ENCODE data around the gene AGBL1. TPM values are rescaled to one million over a fixed set of nuclear protein-coding genes. Genes with fewer than 3 reads are reported as not detected.

Gene AGBL1
- total RNA-seq, 6 experiments from 2014 or later = not detected

DNA sequence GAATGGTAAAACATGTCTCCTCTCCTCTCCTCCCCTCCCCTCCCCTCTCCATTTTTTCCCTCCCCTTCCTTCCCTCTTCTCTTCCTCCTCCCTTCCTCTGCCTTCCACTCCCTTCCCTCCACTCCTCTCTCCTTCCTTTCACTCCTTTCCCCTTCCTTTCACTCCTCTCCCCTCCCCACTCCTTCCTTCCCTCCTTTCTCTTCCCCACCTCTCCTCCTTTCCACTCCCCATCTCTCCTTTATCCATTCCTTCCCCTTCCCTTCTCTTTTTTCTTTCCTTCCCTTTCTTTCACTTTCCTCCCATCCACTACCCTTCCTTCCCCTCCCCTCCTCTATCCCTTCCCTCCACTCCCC is 621.9 kb downstream of the AGBL1 start:
- TF ChIP-seq, protein P1, sequence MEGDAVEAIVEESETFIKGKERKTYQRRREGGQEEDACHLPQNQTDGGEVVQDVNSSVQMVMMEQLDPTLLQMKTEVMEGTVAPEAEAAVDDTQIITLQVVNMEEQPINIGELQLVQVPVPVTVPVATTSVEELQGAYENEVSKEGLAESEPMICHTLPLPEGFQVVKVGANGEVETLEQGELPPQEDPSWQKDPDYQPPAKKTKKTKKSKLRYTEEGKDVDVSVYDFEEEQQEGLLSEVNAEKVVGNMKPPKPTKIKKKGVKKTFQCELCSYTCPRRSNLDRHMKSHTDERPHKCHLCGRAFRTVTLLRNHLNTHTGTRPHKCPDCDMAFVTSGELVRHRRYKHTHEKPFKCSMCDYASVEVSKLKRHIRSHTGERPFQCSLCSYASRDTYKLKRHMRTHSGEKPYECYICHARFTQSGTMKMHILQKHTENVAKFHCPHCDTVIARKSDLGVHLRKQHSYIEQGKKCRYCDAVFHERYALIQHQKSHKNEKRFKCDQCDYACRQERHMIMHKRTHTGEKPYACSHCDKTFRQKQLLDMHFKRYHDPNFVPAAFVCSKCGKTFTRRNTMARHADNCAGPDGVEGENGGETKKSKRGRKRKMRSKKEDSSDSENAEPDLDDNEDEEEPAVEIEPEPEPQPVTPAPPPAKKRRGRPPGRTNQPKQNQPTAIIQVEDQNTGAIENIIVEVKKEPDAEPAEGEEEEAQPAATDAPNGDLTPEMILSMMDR (IDR thresholded peaks at IDR 0.05) = no peak
- DNase-seq = no peak
- H3K36me3 Mint-ChIP-seq (ENCODE audit: low read depth) = no peaks in the 10 kb centered on the region
- H3K27me3 Mint-ChIP-seq (ENCODE audit: insufficient read depth) = no peaks in the 10 kb centered on the region
- H3K9me3 Mint-ChIP-seq = peaks cover 42% of the 10 kb centered on the region
- no peak overlapping the region for H3K4me3 Mint-ChIP-seq
- no peaks in the 10 kb centered on the region for H3K4me1 Mint-ChIP-seq (ENCODE audit: low read depth)
- no peak overlapping the region for H3K27ac Mint-ChIP-seq

DNA sequence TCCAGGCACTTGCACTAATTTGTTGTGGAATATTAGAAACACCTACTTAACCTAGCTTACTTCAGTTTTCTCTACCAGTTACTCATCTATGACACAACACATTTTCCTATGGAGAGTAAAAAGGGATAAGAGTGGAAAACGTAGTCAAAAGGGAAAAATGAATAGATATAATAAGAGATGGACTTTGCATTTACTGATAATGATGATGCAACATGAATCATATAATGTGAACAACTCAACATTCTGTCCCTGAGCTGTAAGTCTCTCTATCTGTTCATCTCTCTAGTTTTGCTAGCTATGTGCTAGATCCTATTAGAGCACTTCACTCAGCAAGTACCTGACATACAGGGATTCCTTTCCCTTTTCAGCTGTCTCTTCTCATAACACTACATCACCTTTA is 627.1 kb downstream of the AGBL1 start:
- no peak for DNase-seq
- Mint-ChIP-seq H3K27me3 (ENCODE audit: insufficient read depth) (no peaks in the 10 kb centered on the region), H3K36me3 (ENCODE audit: low read depth) (no peaks in the 10 kb centered on the region), H3K4me1 (ENCODE audit: low read depth) (no peaks in the 10 kb centered on the region), H3K9me3 (peaks cover 53% of the 10 kb centered on the region), H3K27ac (no peak overlapping the region), H3K4me3 (no peak overlapping the region)
- TF ChIP-seq, protein P1 (IDR thresholded peaks at IDR 0.05) = no peak

DNA sequence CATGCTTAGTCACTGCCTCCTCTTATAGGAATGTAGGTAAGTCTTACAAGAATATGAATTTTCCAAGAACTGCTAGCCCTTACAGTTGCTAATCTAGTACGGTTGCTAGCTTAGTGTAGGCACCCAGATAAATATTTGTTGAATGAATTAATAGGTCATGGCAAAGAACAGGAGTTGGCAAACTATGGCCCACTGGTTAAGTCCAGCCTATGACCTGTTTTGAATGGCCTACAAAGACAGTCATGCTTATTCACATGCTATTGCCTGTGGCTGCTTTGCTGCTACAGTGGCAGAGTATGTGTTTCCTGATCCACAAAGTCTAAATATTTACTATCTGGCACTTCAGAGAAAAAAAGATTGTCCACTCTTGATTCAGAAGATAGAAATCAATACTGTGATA is 631.8 kb downstream of the AGBL1 start:
- Mint-ChIP-seq H3K9me3 (peaks cover 52% of the 10 kb centered on the region), H3K27me3 (ENCODE audit: insufficient read depth) (no peaks in the 10 kb centered on the region), H3K4me1 (ENCODE audit: low read depth) (no peaks in the 10 kb centered on the region), H3K4me3 (no peak overlapping the region), H3K27ac (no peak overlapping the region), H3K36me3 (ENCODE audit: low read depth) (no peaks in the 10 kb centered on the region)
- DNase-seq = no peak
- TF ChIP-seq, protein P1 (IDR thresholded peaks at IDR 0.05) = no peak

DNA sequence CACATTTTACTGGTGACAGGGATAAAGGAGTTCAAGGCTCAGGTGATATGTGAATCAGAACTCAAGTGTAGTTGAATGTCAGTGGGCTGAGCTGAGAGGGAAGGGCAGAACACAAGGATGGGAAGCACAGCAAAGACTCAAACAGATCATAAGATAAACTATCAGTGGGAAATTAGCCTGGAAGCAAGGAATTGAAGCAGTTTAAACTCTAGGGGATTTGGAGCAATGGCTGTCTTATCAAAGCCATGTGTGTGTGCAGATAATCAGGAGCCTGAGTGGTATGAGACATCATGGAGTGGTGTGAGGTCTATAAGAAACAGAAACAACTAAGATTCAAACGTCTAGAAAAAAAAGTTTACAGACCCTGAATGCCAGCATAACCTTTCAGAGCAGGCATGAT is 634.6 kb downstream of the AGBL1 start:
- TF ChIP-seq, protein P1 (IDR thresholded peaks at IDR 0.05) = no peak
- Mint-ChIP-seq H3K4me1 (ENCODE audit: low read depth) (no peaks in the 10 kb centered on the region), H3K4me3 (no peak overlapping the region), H3K9me3 (peaks cover 48% of the 10 kb centered on the region), H3K36me3 (ENCODE audit: low read depth) (no peaks in the 10 kb centered on the region), H3K27ac (no peak overlapping the region), H3K27me3 (ENCODE audit: insufficient read depth) (no peaks in the 10 kb centered on the region)
- no peak for DNase-seq

DNA sequence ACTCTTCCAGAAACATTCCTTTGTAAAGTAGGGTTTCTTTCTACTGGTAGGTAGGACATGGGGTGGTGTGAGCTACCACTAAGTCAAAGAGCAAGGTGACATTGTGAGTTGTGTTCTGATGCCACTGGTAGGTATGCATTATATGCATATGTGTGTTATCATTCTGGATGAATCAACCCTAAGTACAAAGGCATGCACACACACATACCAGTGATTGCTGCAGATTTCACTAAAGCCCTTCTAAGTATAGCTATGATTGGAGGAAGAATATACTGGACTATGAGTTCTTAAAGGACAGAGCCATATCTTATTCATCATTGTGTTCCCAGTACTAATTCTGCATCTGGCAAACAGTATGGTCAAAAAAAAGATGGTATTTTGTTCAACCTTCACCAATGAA is 646.0 kb downstream of the AGBL1 start:
- H3K27ac Mint-ChIP-seq = no peak overlapping the region
- H3K4me3 Mint-ChIP-seq = no peak overlapping the region
- H3K27me3 Mint-ChIP-seq (ENCODE audit: insufficient read depth) = no peaks in the 10 kb centered on the region; the same call in 1 of the 2 replicates
- H3K4me1 Mint-ChIP-seq (ENCODE audit: low read depth) = no peaks in the 10 kb centered on the region
- TF ChIP-seq, protein P1 (IDR thresholded peaks at IDR 0.05) = no peak
- DNase-seq = no peak
- H3K36me3 Mint-ChIP-seq (ENCODE audit: low read depth) = no peaks in the 10 kb centered on the region
- peaks cover 48% of the 10 kb centered on the region for H3K9me3 Mint-ChIP-seq

Data from HFFc6 (cell line).